ENCODE data around the gene HEY2.

DNA sequence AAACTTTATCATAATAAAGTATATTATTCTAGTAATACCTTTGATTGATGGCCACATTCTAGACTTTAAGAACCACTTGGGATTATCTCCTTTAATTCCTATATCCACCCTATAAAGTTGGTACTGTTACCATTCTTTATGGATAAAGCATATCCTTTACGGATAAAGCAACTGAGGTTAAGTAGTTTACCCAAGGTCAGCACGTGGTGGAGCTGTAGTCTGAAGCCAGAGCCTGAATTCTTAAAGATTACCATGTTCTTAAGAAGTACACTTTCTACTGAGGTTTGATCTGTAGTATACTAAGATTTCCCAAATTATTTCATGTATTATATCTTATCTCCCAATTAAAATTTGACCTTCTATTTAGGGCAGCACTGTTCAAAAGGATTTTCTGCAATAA, 38.4 kb downstream of the HEY2 start:
- TF ChIP-seq ZNF274 (IDR thresholded peaks at IDR 0.05; ENCODE audit: low read depth, low read length) (no peak), YY1 (IDR thresholded peaks at IDR 0.05; ENCODE audit: insufficient read depth, insufficient read length) (no peak), SUZ12 (IDR thresholded peaks at IDR 0.05; ENCODE audit: extremely low read depth, insufficient read depth, insufficient read length) (no peak)

All from NT2/D1 (cell line).